Activated CD8-positive, alpha-beta T cell treated with anti-CD3 and anti-CD28 coated beads for 36 hours (primary cell): ENCODE results near the gene TRAF3IP3. TPM values are rescaled to one million over a fixed set of nuclear protein-coding genes. Genes with fewer than 3 reads are reported as not detected.

ENCODE experiments used
- ATAC-seq: fragments of 200-7000 bp; cut with Tn5 transposase; one replicate; pipeline ENCODE4 v1.10.0; 2021; ENCODE audit warnings: mild to moderate bottlenecking, moderate library complexity
- CTCF ChIA-PET: fragments of 350-600 bp; sonication (Branson Sonifier 250); formaldehyde crosslinking; loops from one replicate; lab custom pipeline; 2021; ENCODE audit warnings: antibody characterized with exemption; lab: Charles Lee
- POLR2A ChIA-PET: fragments of 350-600 bp; sonication (Branson Sonifier 250); formaldehyde crosslinking; loops from one replicate; lab custom pipeline; 2021; ENCODE audit warnings: antibody characterized with exemption; lab: Charles Lee
- DNase-seq: peaks from one replicate; pipeline ENCODE4 v3.0.0-alpha.2; 2020
- H3K27ac Mint-ChIP-seq: one replicate; pipeline ENCODE4 v1.8.0; 2021; ENCODE audit warnings: mild to moderate bottlenecking, mixed read lengths
- H3K27me3 Mint-ChIP-seq: one replicate; pipeline ENCODE4 v1.8.0; 2021; ENCODE audit warnings: mixed read lengths
- H3K36me3 Mint-ChIP-seq: one replicate; pipeline ENCODE4 v1.8.0; 2021; ENCODE audit warnings: low read depth, mixed read lengths
- H3K4me1 Mint-ChIP-seq: one replicate; pipeline ENCODE4 v1.8.0; 2021; ENCODE audit warnings: low read depth, mixed read lengths
- H3K4me3 Mint-ChIP-seq: one replicate; pipeline ENCODE4 v1.8.0; 2021; ENCODE audit warnings: mild to moderate bottlenecking, moderate library complexity, mixed read lengths
- H3K9me3 Mint-ChIP-seq: one replicate; pipeline ENCODE4 v1.8.0; 2021; ENCODE audit warnings: mixed read lengths
- intact Hi-C: fragments of 100-400 bp; cut with micrococcal nuclease; formaldehyde crosslinking; loops from one replicate; pipeline ENCODE4 v1.10.0; 2022
- total RNA-seq, 2 experiments: library from RNA; stranded (reverse); gene quantifications; one replicate each; pipeline ENCODE4 v1.2.3, GENCODE V29; 2021
- TF ChIP-seq, protein P1 (sequence below): fragments of 200-600 bp; IDR thresholded peaks from one replicate; pipeline ENCODE4 v1.8.0; 2022; ENCODE audit warnings: antibody characterized with exemption, mild to moderate bottlenecking

TRAF3IP3 gene
- total RNA-seq, 2 experiments from 2014 or later, result 194 TPM

GRCh38 chr1:209820986-209821385, 65.1 kb downstream of the TRAF3IP3 start:
- Mint-ChIP-seq H3K27ac (no peak overlapping the region), H3K27me3 (peaks cover 21% of the 10 kb centered on the region), H3K36me3 (no peaks in the 10 kb centered on the region), H3K4me3 (no peak overlapping the region), H3K4me1 (peaks cover 15% of the 10 kb centered on the region), H3K9me3 (no peaks in the 10 kb centered on the region)
- ATAC-seq (no peak), DNase-seq (no peak)
- TF ChIP-seq, protein P1, sequence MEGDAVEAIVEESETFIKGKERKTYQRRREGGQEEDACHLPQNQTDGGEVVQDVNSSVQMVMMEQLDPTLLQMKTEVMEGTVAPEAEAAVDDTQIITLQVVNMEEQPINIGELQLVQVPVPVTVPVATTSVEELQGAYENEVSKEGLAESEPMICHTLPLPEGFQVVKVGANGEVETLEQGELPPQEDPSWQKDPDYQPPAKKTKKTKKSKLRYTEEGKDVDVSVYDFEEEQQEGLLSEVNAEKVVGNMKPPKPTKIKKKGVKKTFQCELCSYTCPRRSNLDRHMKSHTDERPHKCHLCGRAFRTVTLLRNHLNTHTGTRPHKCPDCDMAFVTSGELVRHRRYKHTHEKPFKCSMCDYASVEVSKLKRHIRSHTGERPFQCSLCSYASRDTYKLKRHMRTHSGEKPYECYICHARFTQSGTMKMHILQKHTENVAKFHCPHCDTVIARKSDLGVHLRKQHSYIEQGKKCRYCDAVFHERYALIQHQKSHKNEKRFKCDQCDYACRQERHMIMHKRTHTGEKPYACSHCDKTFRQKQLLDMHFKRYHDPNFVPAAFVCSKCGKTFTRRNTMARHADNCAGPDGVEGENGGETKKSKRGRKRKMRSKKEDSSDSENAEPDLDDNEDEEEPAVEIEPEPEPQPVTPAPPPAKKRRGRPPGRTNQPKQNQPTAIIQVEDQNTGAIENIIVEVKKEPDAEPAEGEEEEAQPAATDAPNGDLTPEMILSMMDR, result no peak
- POLR2A ChIA-PET, result interaction anchor here (2.9 kb wide), 1 partner anchor 8 kb away, joined by 7 read pairs; no protein-coding TSS in a partner anchor
- CTCF ChIA-PET, result interaction anchor here (0.8 to 4.7 kb wide), 6 partner anchors 8 to 61 kb away, joined by 3 to 59 read pairs (median 22); partner anchors contain the start of gene IRF6
- intact Hi-C loops, result no loop called here

- no peak overlapping the region for H3K4me3 Mint-ChIP-seq
- DNase-seq, result no peak
- no peak for ATAC-seq
- peaks cover 18% of the 10 kb centered on the region for H3K4me1 Mint-ChIP-seq
- CTCF ChIA-PET, result interaction anchor here (0.7 to 4.7 kb wide), 32 partner anchors 10 to 511 kb away, joined by 3 to 59 read pairs (median 8); partner anchors contain the start of genes C1orf74, IRF6 and TRAF3IP3
- no peaks in the 10 kb centered on the region for H3K36me3 Mint-ChIP-seq
- TF ChIP-seq, protein P1, result no peak
- H3K9me3 Mint-ChIP-seq, result no peaks in the 10 kb centered on the region
- peaks cover 21% of the 10 kb centered on the region for H3K27me3 Mint-ChIP-seq
- POLR2A ChIA-PET, result interaction anchor here (1.1 to 2.9 kb wide), 5 partner anchors 7 to 48 kb away, joined by 3 to 7 read pairs (median 4); partner anchors contain the start of gene C1orf74
- intact Hi-C loops, result no loop called here
- H3K27ac Mint-ChIP-seq, result no peak overlapping the region
These were observed 66.9 kb downstream of the TRAF3IP3 start for GRCh38 chr1:209822706-209823105.

GRCh38 chr1:209823143-209824041, 67.5 kb downstream of the TRAF3IP3 start:
- Mint-ChIP-seq H3K27ac (no peak overlapping the region), H3K36me3 (peaks cover 2% of the 10 kb centered on the region), H3K27me3 (peaks cover 21% of the 10 kb centered on the region), H3K4me1 (peaks cover 18% of the 10 kb centered on the region), H3K9me3 (no peaks in the 10 kb centered on the region), H3K4me3 (no peak overlapping the region)
- POLR2A ChIA-PET, result interaction anchor here (1.1 to 2.9 kb wide), 5 partner anchors 8 to 49 kb away, joined by 3 to 7 read pairs (median 4); partner anchors contain the start of gene C1orf74
- CTCF ChIA-PET, result interaction anchor here (0.7 to 4.7 kb wide), 37 partner anchors 9 to 510 kb away, joined by 3 to 59 read pairs (median 6); partner anchors contain the start of genes C1orf74, IRF6 and TRAF3IP3
- DNase-seq (peak; percentile 33), ATAC-seq (peak; percentile 52)
- intact Hi-C loops, result no loop called here
- TF ChIP-seq, protein P1, result peak; percentile 79

- CTCF ChIA-PET, result interaction anchor here (0.8 to 4.0 kb wide), 3 partner anchors 10 to 78 kb away, joined by 3 to 24 read pairs (median 5); no protein-coding TSS in a partner anchor
- peaks cover 15% of the 10 kb centered on the region for H3K36me3 Mint-ChIP-seq
- H3K4me1 Mint-ChIP-seq, result peaks cover 37% of the 10 kb centered on the region
- ATAC-seq (no peak), DNase-seq (no peak)
- TF ChIP-seq, protein P1, result no peak
- H3K27ac Mint-ChIP-seq, result no peak overlapping the region
- POLR2A ChIA-PET, result interaction anchor here (0.9 to 3.0 kb wide), 3 partner anchors 52 to 60 kb away, joined by 3 to 18 read pairs (median 16); no protein-coding TSS in a partner anchor
- H3K4me3 Mint-ChIP-seq, result no peak overlapping the region
- intact Hi-C loops, result loop anchor here (5.0 kb wide), 1 partner anchor 59 kb away; no protein-coding TSS in a partner anchor
- H3K27me3 Mint-ChIP-seq, result peaks cover 12% of the 10 kb centered on the region
- H3K9me3 Mint-ChIP-seq, result no peaks in the 10 kb centered on the region
These were observed 70.0 kb downstream of the TRAF3IP3 start for GRCh38 chr1:209825591-209826434.
